ENCODE data around the gene NDUFS7. TPM values are rescaled to one million over a fixed set of nuclear protein-coding genes. Genes with fewer than 3 reads are reported as not detected.
A peak's percentile ranks its signal among the peaks of the same experiment; 100 is the strongest.
"Not testable (repeated sequence)": the region's sequence is repeated elsewhere in the genome, so short reads cannot be mapped to it uniquely, and the experiment has no call there.

The NDUFS7 gene
- total RNA-seq, 1 donor from 2014 or later, result 71.7 TPM

- Mint-ChIP-seq H3K27ac (ENCODE audit: unreplicated experiment) (peak overlapping the region; percentile 99), H3K4me1 (ENCODE audit: unreplicated experiment) (peaks cover 25% of the 10 kb centered on the region), H3K9me3 (ENCODE audit: unreplicated experiment) (no peaks in the 10 kb centered on the region), H3K36me3 (ENCODE audit: unreplicated experiment) (peaks cover 24% of the 10 kb centered on the region), H3K4me3 (ENCODE audit: unreplicated experiment) (peak overlapping the region; percentile 99), H3K27me3 (ENCODE audit: unreplicated experiment) (no peaks in the 10 kb centered on the region)
- TF ChIP-seq CTCF (IDR thresholded peaks at IDR 0.05), result no peak
- no peak for DNase-seq (ENCODE audit: extremely low spot score, unreplicated experiment)
These were observed 53.9 kb downstream of the NDUFS7 start for GRCh38 chr19:1437609-1438008.

GRCh38 chr19:1438035-1438932 lies 54.6 kb downstream of the NDUFS7 start, which contains the start of gene RPS15:
TSS of gene RPS15 (plus strand) at chr19:1438396. CDS start at chr19:1438426, 30 bp downstream.
- H3K27ac Mint-ChIP-seq (ENCODE audit: unreplicated experiment), result peak within 1 kb of the TSS; percentile 99
- peak within 1 kb of the TSS; percentile 99 for H3K4me3 Mint-ChIP-seq (ENCODE audit: unreplicated experiment)
- peaks cover 24% of the 10 kb centered on the region for H3K36me3 Mint-ChIP-seq (ENCODE audit: unreplicated experiment)
- H3K27me3 Mint-ChIP-seq (ENCODE audit: unreplicated experiment), result no peaks in the 10 kb centered on the region
- peaks cover 25% of the 10 kb centered on the region for H3K4me1 Mint-ChIP-seq (ENCODE audit: unreplicated experiment)
- peak; percentile 99 for DNase-seq (ENCODE audit: extremely low spot score, unreplicated experiment)
- peak; percentile 95 for TF ChIP-seq CTCF (IDR thresholded peaks at IDR 0.05)
- H3K9me3 Mint-ChIP-seq (ENCODE audit: unreplicated experiment), result no peaks in the 10 kb centered on the region

DNA sequence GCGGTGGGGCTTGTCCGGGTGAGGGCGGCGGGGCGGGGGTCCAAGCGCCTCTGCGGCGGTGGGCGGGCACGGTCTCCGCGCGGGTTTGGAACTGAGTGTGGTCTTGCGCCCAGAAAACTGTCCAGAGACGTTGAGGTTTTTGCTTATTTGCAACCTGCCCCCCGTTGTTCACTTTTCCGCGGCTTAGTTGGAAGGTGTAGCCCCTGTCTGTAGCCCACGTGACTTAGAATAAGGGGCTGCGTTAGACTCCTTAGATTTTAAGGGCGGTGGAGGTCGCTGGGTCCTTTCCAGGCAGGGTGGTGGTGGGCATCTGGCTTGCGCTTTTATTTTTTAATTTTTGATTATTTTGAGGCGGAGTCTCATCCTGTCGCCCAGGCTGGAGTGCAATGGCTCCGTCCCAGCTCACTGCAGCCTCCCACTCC lies 55.2 kb downstream of the NDUFS7 start:
- no peak for TF ChIP-seq CTCF (IDR thresholded peaks at IDR 0.05)
- DNase-seq (ENCODE audit: extremely low spot score, unreplicated experiment), result no peak
- Mint-ChIP-seq H3K9me3 (ENCODE audit: unreplicated experiment) (no peaks in the 10 kb centered on the region), H3K27me3 (ENCODE audit: unreplicated experiment) (no peaks in the 10 kb centered on the region), H3K27ac (ENCODE audit: unreplicated experiment) (peak overlapping the region; percentile 99), H3K4me1 (ENCODE audit: unreplicated experiment) (peaks cover 29% of the 10 kb centered on the region), H3K4me3 (ENCODE audit: unreplicated experiment) (peak overlapping the region; percentile 99), H3K36me3 (ENCODE audit: unreplicated experiment) (peaks cover 24% of the 10 kb centered on the region)

GRCh38 chr19:1439525-1440417 lies 56.1 kb downstream of the NDUFS7 start:
- not testable (repeated sequence) for DNase-seq (ENCODE audit: extremely low spot score, unreplicated experiment); H3K27me3 Mint-ChIP-seq (ENCODE audit: unreplicated experiment); H3K9me3 Mint-ChIP-seq (ENCODE audit: unreplicated experiment)
- Mint-ChIP-seq H3K4me3 (ENCODE audit: unreplicated experiment) (peak overlapping the region; percentile 99), H3K27ac (ENCODE audit: unreplicated experiment) (peak overlapping the region; percentile 99), H3K36me3 (ENCODE audit: unreplicated experiment) (peaks cover 24% of the 10 kb centered on the region), H3K4me1 (ENCODE audit: unreplicated experiment) (peaks cover 31% of the 10 kb centered on the region)

DNA sequence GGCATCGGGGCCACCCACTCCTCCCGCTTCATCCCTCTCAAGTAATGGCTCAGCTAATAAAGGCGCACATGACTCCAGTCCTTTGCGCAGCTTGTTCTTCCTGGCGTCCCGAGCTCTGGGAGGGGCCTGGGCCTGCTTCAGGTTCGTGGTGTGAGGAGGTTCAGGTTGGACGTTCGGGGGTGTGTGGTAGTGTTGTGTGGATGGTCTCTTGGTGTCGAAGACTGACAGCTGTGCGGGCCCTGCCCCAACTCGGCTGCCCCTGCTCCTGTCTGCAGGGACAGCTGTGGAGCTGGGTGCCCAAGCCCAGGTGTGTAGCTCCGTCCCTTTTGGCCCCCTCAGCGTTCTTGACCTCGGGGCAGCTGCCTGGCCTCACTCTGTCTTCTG lies 56.7 kb downstream of the NDUFS7 start:
- Mint-ChIP-seq H3K27me3 (ENCODE audit: unreplicated experiment) (no peaks in the 10 kb centered on the region), H3K27ac (ENCODE audit: unreplicated experiment) (no peak overlapping the region), H3K4me3 (ENCODE audit: unreplicated experiment) (peak overlapping the region; percentile 59), H3K36me3 (ENCODE audit: unreplicated experiment) (peaks cover 21% of the 10 kb centered on the region), H3K9me3 (ENCODE audit: unreplicated experiment) (no peaks in the 10 kb centered on the region), H3K4me1 (ENCODE audit: unreplicated experiment) (peaks cover 36% of the 10 kb centered on the region)
- TF ChIP-seq CTCF (IDR thresholded peaks at IDR 0.05), result no peak
- no peak for DNase-seq (ENCODE audit: extremely low spot score, unreplicated experiment)

All from osteocyte (in vitro differentiated cells).